OCI-LY3 (cell line): ENCODE results near the gene PRIMA1.

Experiments used
- H2AFZ ChIP-seq: fragments of 200-600, 300-600 bp; shearing (Covaris generic); 2 replicates; pipeline ENCODE4 v1.6.0; 2014; ENCODE audit warnings: antibody characterized with exemption, low read depth, low read length
- H3K27ac ChIP-seq: fragments of 200-600, 300-600 bp; sonication (generic); 2 replicates; pipeline ENCODE4 v1.5.1; 2014; ENCODE audit warnings: mild to moderate bottlenecking, low read length, moderate library complexity, mixed read lengths
- H3K27me3 ChIP-seq: fragments of 200-600, 300-600 bp; sonication (generic); 2 replicates; pipeline ENCODE4 v1.6.1; 2014; ENCODE audit warnings: low read depth, low read length, mixed read lengths
- H3K36me3 ChIP-seq: fragments of 200-600, 300-600 bp; sonication (generic); replicated peaks from 2 replicates; pipeline ENCODE3; 2014; ENCODE audit warnings: low read depth, low read length, mixed read lengths
- H3K4me1 ChIP-seq: fragments of 300-600, 200-600 bp; sonication (generic); 2 replicates; pipeline ENCODE4 v1.6.1; 2014; ENCODE audit warnings: low read length, mixed read lengths
- H3K4me2 ChIP-seq: fragments of 200-600, 300-600 bp; sonication (generic); 2 replicates; pipeline ENCODE4 v1.6.1; 2014; ENCODE audit warnings: low read length, mixed read lengths
- H3K4me3 ChIP-seq: fragments of 300-600, 200-600 bp; sonication (generic); 2 replicates; pipeline ENCODE4 v1.5.1; 2014; ENCODE audit warnings: antibody characterized with exemption, mild to moderate bottlenecking, low read length, moderate library complexity
- H3K79me2 ChIP-seq: fragments of 300-600, 200-600 bp; shearing (Covaris generic); 2 replicates; pipeline ENCODE4 v1.6.1; 2014; ENCODE audit warnings: mild to moderate bottlenecking, low read length, mixed read lengths
- H3K9ac ChIP-seq: fragments of 300-600, 200-600 bp; shearing (Covaris generic); 2 replicates; pipeline ENCODE4 v1.6.0; 2014; ENCODE audit warnings: mild to moderate bottlenecking, low read length, moderate library complexity
- H3K9me3 ChIP-seq: fragments of 200-600, 300-600 bp; shearing (Covaris generic); 2 replicates; pipeline ENCODE4 v1.6.1; 2014; ENCODE audit warnings: low read length, mixed read lengths; ENCODE audit not compliant: insufficient read depth
- H4K20me1 ChIP-seq: fragments of 200-600, 300-600 bp; sonication (generic); 2 replicates; pipeline ENCODE4 v1.6.1; 2016; ENCODE audit warnings: low read length, mixed read lengths; ENCODE audit not compliant: insufficient read depth
- EZH2phosphoT487 ChIP-seq: fragments of 200-600 bp; shearing (Covaris generic); IDR thresholded peaks from 2 replicates; pipeline ENCODE4 v1.6.1; 2018; ENCODE audit warnings: antibody characterized with exemption, mixed run types, low read depth
- TF ChIP-seq, protein P1 (sequence below): fragments of 200-600, 300-600 bp; sonication (generic); IDR thresholded peaks from 2 replicates; pipeline ENCODE4 v1.5.1; 2014; ENCODE audit warnings: antibody characterized with exemption, low read length, low read depth

Gene PRIMA1

DNA sequence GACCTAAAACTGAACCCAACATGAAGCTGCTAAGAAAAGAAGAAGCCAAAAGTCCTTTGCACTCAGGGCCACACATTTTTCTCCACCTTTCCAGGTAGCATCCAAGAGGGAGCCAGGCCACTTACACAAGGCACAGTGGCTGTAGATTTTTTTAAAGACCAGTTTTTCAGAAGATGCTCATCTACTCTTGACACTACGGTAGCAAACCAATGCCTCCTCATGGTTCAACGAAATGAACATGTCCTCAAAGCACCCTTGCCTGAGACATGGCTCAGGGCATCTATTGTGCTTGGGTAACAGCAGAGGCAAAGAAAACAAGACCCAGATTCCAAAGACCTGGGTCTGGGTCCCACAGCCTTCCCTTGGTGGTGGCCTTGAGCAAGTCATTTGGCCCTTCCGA lies 22.3 kb downstream of the PRIMA1 start:
- Histone ChIP-seq H3K36me3 (no peaks in the 10 kb centered on the region), H3K4me3 (no peak overlapping the region), H4K20me1 (no peaks in the 10 kb centered on the region), H3K9ac (no peak overlapping the region), H3K27me3 (peaks cover 26% of the 10 kb centered on the region), H3K79me2 (no peaks in the 10 kb centered on the region), H3K4me1 (no peaks in the 10 kb centered on the region), H2AFZ (no peak overlapping the region), H3K4me2 (no peak overlapping the region), H3K9me3 (no peaks in the 10 kb centered on the region), H3K27ac (no peak overlapping the region)
- TF ChIP-seq, protein P1, sequence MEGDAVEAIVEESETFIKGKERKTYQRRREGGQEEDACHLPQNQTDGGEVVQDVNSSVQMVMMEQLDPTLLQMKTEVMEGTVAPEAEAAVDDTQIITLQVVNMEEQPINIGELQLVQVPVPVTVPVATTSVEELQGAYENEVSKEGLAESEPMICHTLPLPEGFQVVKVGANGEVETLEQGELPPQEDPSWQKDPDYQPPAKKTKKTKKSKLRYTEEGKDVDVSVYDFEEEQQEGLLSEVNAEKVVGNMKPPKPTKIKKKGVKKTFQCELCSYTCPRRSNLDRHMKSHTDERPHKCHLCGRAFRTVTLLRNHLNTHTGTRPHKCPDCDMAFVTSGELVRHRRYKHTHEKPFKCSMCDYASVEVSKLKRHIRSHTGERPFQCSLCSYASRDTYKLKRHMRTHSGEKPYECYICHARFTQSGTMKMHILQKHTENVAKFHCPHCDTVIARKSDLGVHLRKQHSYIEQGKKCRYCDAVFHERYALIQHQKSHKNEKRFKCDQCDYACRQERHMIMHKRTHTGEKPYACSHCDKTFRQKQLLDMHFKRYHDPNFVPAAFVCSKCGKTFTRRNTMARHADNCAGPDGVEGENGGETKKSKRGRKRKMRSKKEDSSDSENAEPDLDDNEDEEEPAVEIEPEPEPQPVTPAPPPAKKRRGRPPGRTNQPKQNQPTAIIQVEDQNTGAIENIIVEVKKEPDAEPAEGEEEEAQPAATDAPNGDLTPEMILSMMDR: no peak
- no peak for TF ChIP-seq EZH2phosphoT487

DNA sequence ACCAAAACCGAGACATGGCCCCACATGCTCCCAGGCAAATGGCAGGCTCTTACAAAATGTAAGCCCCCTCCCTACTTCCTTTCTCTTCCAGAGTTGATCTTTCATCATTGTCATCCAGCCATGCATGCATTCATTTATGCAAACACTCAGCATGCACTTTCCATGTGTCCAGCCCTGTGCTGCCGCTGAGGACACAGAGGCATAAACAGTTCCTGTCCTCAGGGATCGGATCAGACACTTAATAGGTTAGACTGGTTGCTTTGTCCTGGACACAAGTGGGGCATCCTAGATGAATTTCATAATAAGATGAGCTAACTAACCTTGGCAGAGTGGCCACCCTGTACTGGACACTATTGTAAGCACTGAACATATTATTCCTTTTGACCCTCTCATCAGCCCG lies 23.1 kb downstream of the PRIMA1 start:
- no peaks in the 10 kb centered on the region for H3K4me1 ChIP-seq
- H2AFZ ChIP-seq: no peak overlapping the region
- no peaks in the 10 kb centered on the region for H3K36me3 ChIP-seq
- TF ChIP-seq, protein P1: no peak
- TF ChIP-seq EZH2phosphoT487: no peak
- H3K4me2 ChIP-seq: no peak overlapping the region
- H3K79me2 ChIP-seq: no peaks in the 10 kb centered on the region
- no peaks in the 10 kb centered on the region for H4K20me1 ChIP-seq
- no peak overlapping the region for H3K27ac ChIP-seq
- H3K9ac ChIP-seq: no peak overlapping the region
- H3K27me3 ChIP-seq: peaks cover 26% of the 10 kb centered on the region
- H3K4me3 ChIP-seq: no peak overlapping the region
- H3K9me3 ChIP-seq: no peaks in the 10 kb centered on the region

DNA sequence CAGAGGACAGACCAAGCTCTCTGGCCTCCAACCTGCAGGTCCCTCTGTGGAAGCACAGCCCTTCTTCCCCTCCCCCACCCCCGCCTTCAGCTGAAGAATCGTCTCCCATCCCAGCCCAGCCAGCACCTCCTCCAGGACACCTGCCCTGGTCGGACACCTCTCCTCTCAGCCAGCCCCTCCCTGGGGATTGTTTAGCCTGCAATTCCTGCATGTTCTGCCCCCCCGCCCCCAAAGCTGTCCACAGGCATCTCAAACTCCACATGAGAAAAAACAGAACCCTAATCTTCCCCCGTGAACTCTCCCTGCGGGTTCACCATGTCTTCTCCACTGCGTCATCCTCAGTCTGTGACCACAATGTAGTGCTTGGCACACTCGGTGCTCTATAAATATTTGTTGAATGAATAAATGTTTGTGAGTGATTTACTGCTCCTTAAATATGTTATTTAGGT lies 24.1 kb downstream of the PRIMA1 start:
- H3K9me3 ChIP-seq: no peaks in the 10 kb centered on the region
- no peak overlapping the region for H3K4me2 ChIP-seq
- TF ChIP-seq, protein P1: no peak
- TF ChIP-seq EZH2phosphoT487: no peak

DNA sequence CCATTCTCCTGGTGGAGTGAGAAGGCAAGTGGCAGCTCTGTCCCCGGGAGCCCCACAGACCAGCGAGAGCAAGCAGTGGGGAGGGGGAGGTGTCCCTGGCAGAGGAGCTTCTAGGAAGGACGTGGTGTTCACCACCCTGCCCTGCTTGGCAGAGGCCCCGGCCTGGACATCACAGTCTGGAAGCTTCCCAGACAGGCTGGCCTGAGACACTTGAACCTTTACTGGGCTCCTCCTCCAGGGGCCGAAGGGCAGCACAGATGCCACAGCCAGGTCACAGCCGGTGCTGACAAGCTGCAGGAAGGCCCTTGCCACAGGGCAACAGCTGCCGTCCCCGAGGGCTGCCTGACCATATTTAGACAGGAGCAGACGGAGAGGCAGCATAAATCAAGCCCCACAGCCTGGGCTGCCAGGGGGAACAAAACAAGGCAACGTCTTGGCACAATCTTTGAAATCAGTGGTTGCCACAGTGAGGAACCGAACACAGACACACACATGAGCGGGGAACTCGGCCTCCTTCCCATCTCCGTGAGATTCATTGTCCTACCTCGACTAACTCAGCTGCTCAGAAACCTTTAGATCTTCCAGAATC lies 28.5 kb downstream of the PRIMA1 start:
- no peaks in the 10 kb centered on the region for H3K79me2 ChIP-seq
- no peaks in the 10 kb centered on the region for H3K4me1 ChIP-seq
- H3K27me3 ChIP-seq: peaks cover 3% of the 10 kb centered on the region; the same call in 1 of the 2 replicates
- no peak overlapping the region for H2AFZ ChIP-seq
- H3K4me2 ChIP-seq: no peak overlapping the region
- no peak overlapping the region for H3K27ac ChIP-seq
- no peak overlapping the region for H3K4me3 ChIP-seq
- H3K9me3 ChIP-seq: no peaks in the 10 kb centered on the region
- no peak overlapping the region for H3K9ac ChIP-seq
- no peaks in the 10 kb centered on the region for H4K20me1 ChIP-seq
- no peak for TF ChIP-seq EZH2phosphoT487
- TF ChIP-seq, protein P1: no peak
- H3K36me3 ChIP-seq: no peaks in the 10 kb centered on the region

More for the DNA sequence above, 24.1 kb downstream of the PRIMA1 start:
- Histone ChIP-seq H3K79me2 (no peaks in the 10 kb centered on the region), H3K4me3 (no peak overlapping the region), H4K20me1 (no peaks in the 10 kb centered on the region), H3K36me3 (no peaks in the 10 kb centered on the region), H3K27ac (no peak overlapping the region), H3K27me3 (peaks cover 26% of the 10 kb centered on the region), H2AFZ (no peak overlapping the region), H3K4me1 (no peaks in the 10 kb centered on the region), H3K9ac (no peak overlapping the region)
